SK-N-SH treated with all-trans-retinoic acid at 6 μM for 48 hours (cell line): Measurements from ENCODE around the gene EARS2.

Experiments used
- ATAC-seq: fragments of 200-7000 bp; cut with Tn5 transposase; 3 replicates; pipeline ENCODE4 v1.9.1; 2020; ENCODE audit warnings: mild to moderate bottlenecking, moderate library complexity
- ARNTL ChIP-seq: fragments of 450-650 bp; formaldehyde crosslinking; IDR thresholded peaks from 2 replicates; pipeline ENCODE4 v1.5.0; 2020; ENCODE audit warnings: low read depth, mild to moderate bottlenecking, moderate library complexity, borderline replicate concordance
- BACH2 ChIP-seq: fragments of 250-450 bp; sonication (Bioruptor Pico); IDR thresholded peaks from 2 replicates; pipeline ENCODE4 v1.9.0; 2021; ENCODE audit warnings: mild to moderate bottlenecking, borderline replicate concordance
- CSDC2 ChIP-seq: fragments of 250-450 bp; sonication (Bioruptor Pico); IDR thresholded peaks from 2 replicates; pipeline ENCODE4 v1.5.0; 2020; ENCODE audit warnings: mild to moderate bottlenecking, moderate library complexity
- ESRRG ChIP-seq: fragments of 250-450 bp; sonication (Bioruptor Pico); IDR thresholded peaks from 2 replicates; pipeline ENCODE4 v1.6.1; 2021; ENCODE audit warnings: mild to moderate bottlenecking
- ISL1 ChIP-seq: fragments of 250-450 bp; sonication (Bioruptor Pico); IDR thresholded peaks from 2 replicates; pipeline ENCODE4 v2.1.2; 2022; ENCODE audit warnings: mild to moderate bottlenecking, moderate library complexity
- OSR1 ChIP-seq: fragments of 250-450 bp; sonication (Bioruptor Pico); IDR thresholded peaks from 2 replicates; pipeline ENCODE4 v1.8.0; 2022; ENCODE audit warnings: moderate library complexity, mild to moderate bottlenecking, inconsistent platforms
- PATZ1 ChIP-seq: fragments of 250-450 bp; sonication (Bioruptor Pico); IDR thresholded peaks from 2 replicates; pipeline ENCODE4 v1.8.0; 2020; ENCODE audit warnings: mild to moderate bottlenecking, moderate library complexity, borderline replicate concordance
- PPARA ChIP-seq: fragments of 250-450 bp; sonication (Bioruptor Pico); IDR thresholded peaks from 2 replicates; pipeline ENCODE4 v1.5.0; 2020; ENCODE audit warnings: mild to moderate bottlenecking, borderline replicate concordance
- SNAI2 ChIP-seq: fragments of 250-450 bp; sonication (Bioruptor Pico); IDR thresholded peaks from 2 replicates; pipeline ENCODE4 v1.5.0; 2020; ENCODE audit warnings: mild to moderate bottlenecking, moderate library complexity
- TCF4 ChIP-seq: fragments of 250-450 bp; sonication (Bioruptor Pico); IDR thresholded peaks from 2 replicates; pipeline ENCODE4 v1.8.0; 2021; ENCODE audit warnings: mild to moderate bottlenecking, moderate library complexity, borderline replicate concordance
- TSHZ2 ChIP-seq: fragments of 250-450 bp; sonication (Bioruptor Pico); IDR thresholded peaks from 2 replicates; pipeline ENCODE4 v1.5.0; 2020; ENCODE audit warnings: mild to moderate bottlenecking, moderate library complexity
- ZC3H10 ChIP-seq: fragments of 250-450 bp; sonication (Bioruptor Pico); IDR thresholded peaks from 2 replicates; pipeline ENCODE4 v1.5.1; 2021; ENCODE audit warnings: mild to moderate bottlenecking, moderate library complexity
- ZFP3 ChIP-seq: fragments of 250-450 bp; sonication (Bioruptor Pico); IDR thresholded peaks from 2 replicates; pipeline ENCODE4 v1.5.0; 2020; ENCODE audit warnings: mild to moderate bottlenecking, moderate library complexity
- ZNF70 ChIP-seq: fragments of 450-650 bp; formaldehyde crosslinking; IDR thresholded peaks from 2 replicates; pipeline ENCODE4 v1.5.0; 2020; ENCODE audit warnings: mild to moderate bottlenecking, moderate library complexity
- ZNF8 ChIP-seq: fragments of 450-650 bp; formaldehyde crosslinking; IDR thresholded peaks from 2 replicates; pipeline ENCODE4 v1.5.0; 2020; ENCODE audit warnings: mild to moderate bottlenecking, moderate library complexity
- TF ChIP-seq, protein P1 (sequence below): fragments of 250-450 bp; sonication (Bioruptor Pico); IDR thresholded peaks from 2 replicates; pipeline ENCODE4 v1.5.1; 2020; ENCODE audit warnings: low read depth, mild to moderate bottlenecking, moderate library complexity
- TF ChIP-seq, protein P2 (sequence below): fragments of 250-450 bp; sonication (Bioruptor Pico); IDR thresholded peaks from 2 replicates; pipeline ENCODE4 v1.5.1; 2021; ENCODE audit warnings: mild to moderate bottlenecking, moderate library complexity

Gene EARS2

DNA sequence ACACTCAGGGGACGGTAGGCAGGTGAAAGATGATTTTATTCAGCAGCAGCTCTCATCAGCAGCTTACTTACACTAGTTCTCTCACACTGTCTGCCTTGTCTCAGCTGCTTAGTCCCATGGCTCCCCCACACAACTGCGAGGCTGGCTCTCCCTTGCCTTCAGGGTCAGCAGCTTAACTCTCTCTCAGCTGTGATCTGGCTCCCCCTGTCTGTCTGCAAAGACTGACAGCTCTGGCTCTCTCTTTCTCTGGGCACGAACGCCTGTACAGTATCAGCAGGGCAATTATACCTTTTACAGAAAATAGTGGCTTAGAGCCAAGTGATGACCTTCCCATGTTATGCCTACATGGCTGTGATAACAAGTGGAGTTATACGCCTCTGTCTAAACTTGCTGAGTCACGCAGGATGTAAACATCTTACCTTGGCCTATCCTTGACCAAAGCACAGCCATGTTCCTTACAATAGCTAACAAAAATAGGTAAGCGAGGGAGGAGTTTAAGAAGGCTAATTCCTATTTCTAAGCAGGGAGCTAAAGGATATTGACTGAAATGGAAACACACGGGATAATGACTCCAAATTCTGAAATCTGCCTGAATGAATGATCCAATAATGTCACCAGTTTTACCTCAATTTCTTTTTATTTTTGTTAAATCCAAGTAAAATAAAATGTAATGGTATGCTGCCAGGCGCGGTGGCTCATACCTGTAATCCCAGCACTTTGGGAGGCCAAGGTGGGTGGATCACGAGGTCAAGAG is 40.0 kb upstream of the EARS2 start (continued):
- TF ChIP-seq TSHZ2 (CRISPR knock-in tag) (no peak), SNAI2 (no peak)
- TF ChIP-seq, protein P1, sequence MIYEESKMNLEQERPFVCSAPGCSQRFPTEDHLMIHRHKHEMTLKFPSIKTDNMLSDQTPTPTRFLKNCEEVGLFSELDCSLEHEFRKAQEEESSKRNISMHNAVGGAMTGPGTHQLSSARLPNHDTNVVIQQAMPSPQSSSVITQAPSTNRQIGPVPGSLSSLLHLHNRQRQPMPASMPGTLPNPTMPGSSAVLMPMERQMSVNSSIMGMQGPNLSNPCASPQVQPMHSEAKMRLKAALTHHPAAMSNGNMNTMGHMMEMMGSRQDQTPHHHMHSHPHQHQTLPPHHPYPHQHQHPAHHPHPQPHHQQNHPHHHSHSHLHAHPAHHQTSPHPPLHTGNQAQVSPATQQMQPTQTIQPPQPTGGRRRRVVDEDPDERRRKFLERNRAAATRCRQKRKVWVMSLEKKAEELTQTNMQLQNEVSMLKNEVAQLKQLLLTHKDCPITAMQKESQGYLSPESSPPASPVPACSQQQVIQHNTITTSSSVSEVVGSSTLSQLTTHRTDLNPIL (CRISPR knock-in tag): no peak

- ATAC-seq: peak; percentile 100
- TF ChIP-seq TCF4 (CRISPR knock-in tag) (no peak), ZFP3 (0 out of 2 replicates have a peak, but pooled peaks have one; percentile 62), PPARA (CRISPR knock-in tag) (no peak), TSHZ2 (CRISPR knock-in tag) (peak; percentile 57; the same call in 1 of the 2 replicates), ESRRG (CRISPR knock-in tag) (no peak), CSDC2 (CRISPR knock-in tag) (peak; percentile 60; the same call in 1 of the 2 replicates)
Observed at GRCh38 chr16:23595951-23596720, 39.0 kb upstream of the EARS2 start, which contains the start of gene NDUFAB1. Gene NDUFAB1, minus strand, starts transcription at chr16:23596316. Its CDS starts 26 bp downstream, at chr16:23596290.

- ATAC-seq: peak; percentile 32
- TF ChIP-seq TCF4 (CRISPR knock-in tag) (no peak), TSHZ2 (CRISPR knock-in tag) (no peak), ZFP3 (no peak), SNAI2 (no peak), ZC3H10 (no peak), ZNF8 (CRISPR knock-in tag) (no peak), ISL1 (CRISPR knock-in tag) (no peak), ESRRG (CRISPR knock-in tag) (no peak), CSDC2 (CRISPR knock-in tag) (no peak), BACH2 (CRISPR knock-in tag) (no peak), ZNF70 (CRISPR knock-in tag) (no peak), PPARA (CRISPR knock-in tag) (no peak), PATZ1 (CRISPR knock-in tag) (no peak), ARNTL (CRISPR knock-in tag) (no peak), OSR1 (CRISPR knock-in tag) (no peak)
- TF ChIP-seq, protein P2, sequence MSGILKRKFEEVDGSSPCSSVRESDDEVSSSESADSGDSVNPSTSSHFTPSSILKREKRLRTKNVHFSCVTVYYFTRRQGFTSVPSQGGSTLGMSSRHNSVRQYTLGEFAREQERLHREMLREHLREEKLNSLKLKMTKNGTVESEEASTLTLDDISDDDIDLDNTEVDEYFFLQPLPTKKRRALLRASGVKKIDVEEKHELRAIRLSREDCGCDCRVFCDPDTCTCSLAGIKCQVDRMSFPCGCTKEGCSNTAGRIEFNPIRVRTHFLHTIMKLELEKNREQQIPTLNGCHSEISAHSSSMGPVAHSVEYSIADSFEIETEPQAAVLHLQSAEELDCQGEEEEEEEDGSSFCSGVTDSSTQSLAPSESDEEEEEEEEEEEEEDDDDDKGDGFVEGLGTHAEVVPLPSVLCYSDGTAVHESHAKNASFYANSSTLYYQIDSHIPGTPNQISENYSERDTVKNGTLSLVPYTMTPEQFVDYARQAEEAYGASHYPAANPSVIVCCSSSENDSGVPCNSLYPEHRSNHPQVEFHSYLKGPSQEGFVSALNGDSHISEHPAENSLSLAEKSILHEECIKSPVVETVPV (CRISPR knock-in tag): no peak
- TF ChIP-seq, protein P1 (CRISPR knock-in tag): no peak
Observed at GRCh38 chr16:23595246-23595950, 38.2 kb upstream of the EARS2 start.
